ENCODE data around the gene ZNF429.
"Not testable (repeated sequence)": the region's sequence is repeated elsewhere in the genome, so short reads cannot be mapped to it uniquely, and the experiment has no call there.

Gene ZNF429

DNA sequence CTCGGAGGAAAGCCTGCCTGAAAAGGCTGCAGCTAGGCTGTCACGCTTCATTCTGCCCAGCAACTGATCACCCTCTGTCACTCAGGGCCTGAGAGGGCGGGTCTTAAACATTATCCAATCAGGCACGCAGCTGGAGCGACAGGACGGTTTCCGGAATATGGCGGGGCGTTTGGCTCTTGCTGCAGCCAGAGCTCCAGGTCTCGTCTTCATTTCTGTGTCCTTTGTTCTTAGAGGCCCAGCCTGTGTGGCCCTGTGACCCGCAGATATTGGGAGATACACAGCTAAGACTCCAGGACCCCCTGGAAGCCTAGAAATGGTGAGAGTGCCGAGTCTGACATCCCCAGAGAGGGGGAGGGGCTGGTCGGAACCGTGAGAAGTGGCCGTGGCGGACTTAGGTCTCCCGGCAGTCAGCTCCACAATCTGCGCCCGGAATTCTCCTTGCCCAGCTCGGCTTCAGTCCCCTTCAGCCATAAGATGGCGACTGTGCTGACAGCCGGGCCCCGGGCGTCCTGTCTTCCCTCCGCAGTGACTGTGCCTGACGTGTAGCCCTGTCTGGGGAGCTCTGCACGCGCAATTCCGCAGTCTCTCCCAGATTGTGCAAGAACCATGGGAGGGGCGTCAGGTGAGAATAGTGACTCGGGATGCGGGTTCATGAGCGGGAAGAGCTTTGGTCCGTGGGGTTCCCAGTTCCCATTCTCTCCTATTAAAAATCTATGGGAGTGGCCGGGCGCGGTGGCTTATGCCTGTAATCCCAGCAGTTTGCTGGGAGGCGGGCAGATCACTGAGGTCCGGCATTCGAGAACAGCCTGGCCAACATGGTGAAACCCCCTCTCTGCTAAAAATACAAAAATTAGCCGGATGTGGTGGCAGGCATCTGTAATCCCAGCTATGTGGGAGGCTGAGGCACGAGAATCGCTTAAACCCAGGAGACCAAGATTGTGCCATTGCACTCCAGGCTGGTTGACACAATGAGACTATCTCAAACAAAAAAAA, at the start of gene ZNF429:
Gene ZNF429, plus strand, starts transcription at position 144 of the 993 bp plus-strand sequence. Its CDS starts 170 bp downstream, at position 314.
- peak; percentile 89 for DNase-seq

DNA sequence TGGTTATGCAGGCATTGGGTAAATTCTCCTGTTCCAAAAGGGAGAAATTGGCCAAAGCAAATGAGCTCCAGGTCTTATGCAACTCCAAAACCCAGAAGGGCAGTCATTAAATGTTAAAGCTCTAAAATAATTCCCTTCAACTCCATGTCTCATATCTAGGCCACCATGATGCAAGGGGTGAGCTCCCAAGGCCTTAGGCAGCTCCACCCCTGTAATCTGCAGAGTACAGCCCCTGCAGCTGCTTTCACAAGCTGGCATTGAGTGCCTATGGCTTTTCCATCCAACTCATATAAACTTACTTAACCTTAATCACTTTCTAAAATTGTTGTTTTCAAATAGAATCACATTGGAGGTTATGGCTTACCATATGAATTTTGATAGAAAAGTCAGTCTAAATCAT, 44.7 kb upstream of the ZNF429 start:
- DNase-seq, result no peak

DNA sequence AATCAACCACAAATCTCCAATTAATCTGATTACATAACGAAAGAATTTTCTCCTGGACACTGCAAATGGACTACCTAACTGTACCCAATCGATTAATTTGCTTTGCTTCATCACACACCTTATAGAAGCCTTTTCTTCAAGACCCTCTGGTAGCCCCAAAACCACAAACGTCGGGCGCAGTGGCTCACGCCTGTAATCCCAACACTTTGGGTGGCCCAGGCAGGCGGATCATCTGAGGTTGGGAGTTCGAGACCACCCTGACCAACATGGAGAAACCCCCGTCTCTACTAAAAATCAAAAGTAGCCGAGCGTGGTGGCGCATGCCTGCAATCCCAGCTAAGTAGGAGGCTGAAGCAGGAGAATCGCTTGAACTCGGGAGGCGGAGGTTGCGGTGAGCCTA, 42.9 kb upstream of the ZNF429 start:
- DNase-seq, result no peak

DNA sequence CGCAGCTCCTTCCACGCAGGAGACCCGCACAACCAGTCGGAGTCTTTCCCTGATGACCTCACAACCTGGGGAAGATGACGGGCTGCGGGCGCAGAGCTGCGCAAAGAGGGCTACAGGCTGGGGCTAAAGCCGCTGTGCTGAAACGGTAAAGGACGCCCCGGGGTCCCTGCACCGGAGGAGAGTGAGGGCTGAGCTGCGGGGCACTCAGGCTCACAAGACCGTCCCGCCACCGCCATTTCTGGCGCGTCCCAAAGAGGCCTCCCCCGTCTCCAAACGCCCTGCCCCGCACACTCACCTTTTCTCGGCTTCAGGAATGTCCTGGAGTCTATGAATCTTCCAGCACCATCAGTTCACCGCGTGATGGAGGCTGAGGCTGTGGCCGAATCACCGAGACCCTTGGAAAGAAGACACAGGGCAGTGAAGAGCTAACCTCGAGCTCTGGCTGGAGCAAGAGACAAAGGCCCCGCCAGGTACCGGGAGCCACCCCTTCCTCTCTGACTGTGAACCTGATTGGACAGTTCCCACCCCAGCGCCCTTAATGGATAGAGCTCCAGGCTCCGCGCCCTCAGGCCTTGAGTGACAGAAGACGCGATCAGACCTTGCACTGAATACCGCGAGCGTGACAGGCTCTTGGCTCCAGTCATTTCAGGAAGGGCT, 41.8 kb upstream of the ZNF429 start:
- no peak for DNase-seq

DNA sequence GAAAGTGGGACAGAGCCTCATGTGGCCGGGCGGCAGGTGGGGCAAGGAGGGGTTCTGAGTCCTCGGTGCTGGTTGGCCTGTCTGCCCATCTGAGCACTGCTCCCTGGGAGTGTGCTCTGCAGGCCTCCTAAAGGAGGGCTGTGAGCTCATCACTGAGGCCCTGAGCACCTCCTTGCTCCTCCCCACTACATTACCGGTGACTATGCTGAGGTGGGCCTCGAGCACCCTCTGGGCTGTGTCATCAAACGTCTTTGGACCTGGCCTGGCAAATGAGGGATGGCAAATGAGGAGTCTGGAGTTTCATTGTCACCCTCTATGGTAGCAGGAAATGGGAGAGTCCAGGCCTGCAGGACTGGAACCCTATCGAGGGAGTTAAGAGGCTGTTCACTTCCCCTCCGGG, 38.8 kb upstream of the ZNF429 start:
- no peak for DNase-seq

DNA sequence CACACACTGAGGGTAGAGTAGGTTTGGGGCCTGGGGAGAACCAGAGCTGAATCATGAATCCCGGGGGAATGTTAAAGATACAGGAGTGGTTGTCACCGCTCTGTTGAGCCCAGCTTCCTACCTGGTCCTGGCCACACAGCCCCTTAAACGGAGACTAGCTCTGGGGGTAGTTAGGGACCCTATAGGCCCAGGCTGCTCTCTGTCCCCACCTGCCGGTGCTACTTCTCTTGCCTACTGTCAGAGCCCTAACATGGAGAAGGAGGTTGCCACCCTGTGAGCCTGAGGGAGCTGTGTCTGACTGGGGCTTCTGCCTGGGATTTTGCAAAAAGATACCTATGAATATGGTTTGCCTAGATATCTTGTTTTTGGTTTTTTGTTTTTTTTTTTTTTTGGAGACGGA, 36.6 kb upstream of the ZNF429 start:
- DNase-seq, result no peak

DNA sequence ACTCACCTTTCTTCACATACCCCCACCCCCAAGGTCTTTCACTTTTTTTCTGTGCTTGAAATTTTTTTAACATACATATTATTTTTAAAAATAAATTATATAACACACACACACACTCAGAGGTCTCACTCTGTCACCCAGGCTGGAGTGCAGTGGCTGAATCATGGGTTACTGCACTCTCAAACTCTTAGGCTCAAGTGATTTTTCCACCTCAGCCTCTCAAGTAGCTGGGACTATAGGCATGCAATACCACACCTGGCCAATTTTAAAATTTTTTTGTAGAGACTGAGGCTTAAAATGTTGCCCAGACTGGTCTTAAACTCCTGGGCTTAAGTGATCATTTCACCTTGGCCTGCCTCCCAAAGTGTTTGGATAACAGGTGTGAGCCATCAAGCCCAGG, 32.9 kb upstream of the ZNF429 start:
- DNase-seq, result no peak

DNA sequence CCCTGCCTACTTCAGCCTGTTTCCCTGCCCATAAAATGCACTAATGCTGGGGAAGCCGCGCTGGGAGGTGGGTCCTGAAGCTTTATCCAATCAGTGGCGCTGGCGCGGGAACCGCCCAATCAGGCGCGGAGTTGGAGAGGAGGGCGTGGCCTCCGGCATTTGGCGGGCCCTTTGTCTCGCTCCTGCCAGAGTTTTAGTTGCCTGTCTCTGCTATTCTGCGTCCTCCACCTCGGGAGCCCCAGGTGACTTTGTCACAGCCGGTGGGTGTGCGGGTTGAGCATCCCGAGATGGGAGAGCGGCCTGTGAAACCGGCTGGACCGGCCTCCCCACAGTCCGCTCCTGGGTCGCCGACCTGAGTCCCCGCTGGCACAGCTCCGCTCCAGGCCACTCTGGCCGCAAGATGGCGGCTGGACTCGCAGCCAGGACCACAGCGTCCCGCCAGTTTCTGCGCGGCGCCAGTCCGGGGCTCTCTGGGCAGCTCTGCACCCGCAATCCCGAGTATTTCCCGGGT, 30.7 kb upstream of the ZNF429 start:
- peak; percentile 44 for DNase-seq

DNA sequence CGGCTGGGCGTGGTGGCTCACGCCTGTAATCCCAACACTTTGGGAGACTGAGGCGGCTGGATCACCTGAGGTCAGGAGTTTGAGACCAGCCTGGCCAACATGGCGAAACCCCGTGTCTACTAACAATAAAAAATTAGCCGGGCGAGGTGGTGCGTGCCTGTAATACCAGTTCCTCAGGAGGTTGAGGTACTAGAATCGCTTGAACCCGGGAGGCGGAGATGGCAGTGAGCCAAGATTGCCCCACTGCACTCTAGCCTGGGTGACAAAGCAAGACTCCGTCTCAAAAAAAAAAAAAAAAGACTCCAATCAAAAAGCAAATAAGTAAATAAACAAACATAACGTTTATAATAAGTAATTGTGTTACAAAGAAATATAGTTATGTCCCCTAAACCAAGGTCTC, 23.0 kb upstream of the ZNF429 start:
- DNase-seq, result not testable (repeated sequence)

DNA sequence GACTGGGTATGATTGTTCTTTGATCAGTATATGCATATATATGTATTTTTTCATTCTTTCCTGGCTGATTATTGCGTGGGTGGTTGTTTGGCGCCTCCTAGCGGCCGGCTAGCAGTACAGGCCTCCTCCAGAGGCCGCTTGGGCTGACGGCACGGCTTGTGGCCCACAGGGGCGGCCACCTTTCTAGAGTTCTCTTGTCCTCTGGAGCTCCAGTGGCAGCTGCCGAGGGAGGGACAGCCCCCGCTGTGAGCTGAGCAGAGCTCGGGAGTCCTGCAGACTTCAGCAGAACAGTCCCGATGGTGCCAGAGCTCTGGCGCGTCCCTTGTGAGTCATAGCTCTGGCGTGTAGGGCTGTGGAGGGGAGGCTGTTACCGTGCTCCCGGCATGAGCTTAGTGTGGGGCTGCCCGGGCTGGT, 22.5 kb upstream of the ZNF429 start:
- peak; percentile 38 for DNase-seq

DNA sequence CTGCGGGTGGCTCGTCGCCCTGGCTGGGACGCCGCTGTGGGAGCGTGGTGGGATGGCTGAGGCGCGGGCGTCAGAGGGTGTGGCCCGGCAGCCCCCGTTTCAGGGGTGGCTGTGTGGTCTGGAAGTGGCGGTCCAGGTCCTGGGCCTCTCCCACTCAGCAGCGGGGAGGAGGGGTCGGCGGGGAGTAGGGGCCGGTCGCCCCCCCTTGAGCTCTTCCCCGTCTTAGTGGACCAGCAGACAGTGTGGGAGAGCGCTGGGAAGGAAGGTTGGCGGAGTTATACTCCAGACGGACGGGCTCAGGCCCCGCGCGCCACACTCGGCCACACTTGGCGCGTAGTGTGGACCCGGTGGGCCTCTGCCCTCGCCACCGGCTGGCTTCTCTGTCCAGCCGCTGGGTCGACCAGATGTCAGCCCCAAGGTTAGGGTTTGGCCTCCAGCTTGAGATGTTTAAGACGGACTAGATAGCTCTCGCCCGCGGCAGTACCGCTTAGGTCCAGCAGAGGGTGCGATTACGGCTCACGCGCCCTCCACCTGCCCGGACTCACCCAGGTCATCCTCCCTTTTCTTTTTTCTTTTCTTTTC, 21.7 kb upstream of the ZNF429 start:
- peak; percentile 19 for DNase-seq

DNA sequence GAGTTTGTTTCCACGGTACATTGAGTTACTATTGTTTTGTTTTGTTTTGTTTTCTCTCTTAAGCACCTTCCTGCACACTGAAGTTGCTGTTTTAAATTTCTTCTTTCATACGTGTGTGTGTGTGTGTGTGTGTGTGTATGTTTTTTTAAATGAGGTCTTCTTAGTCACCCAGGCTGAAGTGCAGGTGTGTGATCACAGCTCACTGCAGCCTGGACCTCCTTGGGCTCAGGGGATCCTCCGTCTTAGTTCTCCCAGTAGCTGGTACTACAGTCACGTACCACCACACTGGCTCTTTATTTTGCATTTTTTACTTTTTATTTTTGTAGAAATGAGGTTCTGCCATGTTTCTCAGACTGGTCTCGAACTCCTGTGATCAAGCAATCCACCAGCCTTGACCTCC, 20.8 kb upstream of the ZNF429 start:
- DNase-seq, result no peak

DNA sequence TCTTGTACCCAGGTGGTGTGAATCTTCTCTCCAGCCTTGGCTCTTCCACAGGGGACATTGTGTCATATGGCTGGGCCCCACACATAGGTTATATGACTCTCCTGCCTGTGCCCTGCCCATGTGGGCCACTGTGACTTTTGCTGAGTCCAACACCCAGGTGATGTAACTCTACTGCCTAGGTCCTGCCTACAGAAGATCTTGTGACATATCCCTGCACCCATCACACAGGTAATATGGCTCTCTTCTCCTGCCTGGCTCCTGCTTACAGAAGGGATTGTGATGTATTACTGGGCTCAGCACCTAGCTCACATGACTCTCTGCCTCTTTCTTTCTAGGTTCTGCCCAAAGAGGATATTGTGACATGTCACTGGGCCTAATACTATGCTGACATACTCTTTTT, 19.5 kb upstream of the ZNF429 start:
- DNase-seq, result no peak

DNA sequence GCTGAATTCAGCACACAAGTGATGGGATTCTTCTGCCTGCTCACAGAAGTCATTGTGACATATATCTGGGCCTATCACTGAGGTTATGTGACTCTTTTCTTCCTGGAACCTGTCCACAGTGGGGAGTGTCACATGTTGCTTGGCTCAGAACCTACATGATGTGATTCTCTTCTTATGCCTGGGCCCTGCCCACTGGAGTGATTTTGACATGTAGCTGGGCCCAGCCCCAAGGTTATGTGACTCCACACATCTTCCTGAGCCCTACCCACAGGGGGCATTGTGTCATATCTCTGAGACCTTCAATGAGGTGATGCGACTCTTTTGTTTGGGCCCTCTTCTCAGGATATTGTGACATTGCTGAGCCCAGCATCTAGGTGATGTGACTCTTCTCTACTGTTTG, 17.4 kb upstream of the ZNF429 start:
- no peak for DNase-seq

DNA sequence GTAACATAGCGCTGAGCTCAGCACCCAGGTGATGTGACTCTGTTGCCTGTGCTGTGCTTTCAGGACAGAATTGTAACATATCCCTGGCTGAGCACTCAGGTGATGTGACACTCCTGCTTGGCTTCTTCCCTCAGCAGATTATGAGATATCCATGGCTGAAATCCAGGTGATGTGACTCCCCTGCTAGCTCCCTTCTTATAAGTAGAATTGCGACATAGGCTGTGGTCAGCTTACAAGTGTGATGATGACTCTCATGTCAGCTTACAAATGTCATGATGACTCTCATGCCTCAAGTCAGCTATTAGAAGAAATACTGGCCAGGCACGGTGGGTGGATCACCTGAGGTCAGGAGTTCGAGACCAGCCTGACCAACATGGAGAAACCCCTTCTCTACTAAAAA, 14.3 kb upstream of the ZNF429 start:
- no peak for DNase-seq

DNA sequence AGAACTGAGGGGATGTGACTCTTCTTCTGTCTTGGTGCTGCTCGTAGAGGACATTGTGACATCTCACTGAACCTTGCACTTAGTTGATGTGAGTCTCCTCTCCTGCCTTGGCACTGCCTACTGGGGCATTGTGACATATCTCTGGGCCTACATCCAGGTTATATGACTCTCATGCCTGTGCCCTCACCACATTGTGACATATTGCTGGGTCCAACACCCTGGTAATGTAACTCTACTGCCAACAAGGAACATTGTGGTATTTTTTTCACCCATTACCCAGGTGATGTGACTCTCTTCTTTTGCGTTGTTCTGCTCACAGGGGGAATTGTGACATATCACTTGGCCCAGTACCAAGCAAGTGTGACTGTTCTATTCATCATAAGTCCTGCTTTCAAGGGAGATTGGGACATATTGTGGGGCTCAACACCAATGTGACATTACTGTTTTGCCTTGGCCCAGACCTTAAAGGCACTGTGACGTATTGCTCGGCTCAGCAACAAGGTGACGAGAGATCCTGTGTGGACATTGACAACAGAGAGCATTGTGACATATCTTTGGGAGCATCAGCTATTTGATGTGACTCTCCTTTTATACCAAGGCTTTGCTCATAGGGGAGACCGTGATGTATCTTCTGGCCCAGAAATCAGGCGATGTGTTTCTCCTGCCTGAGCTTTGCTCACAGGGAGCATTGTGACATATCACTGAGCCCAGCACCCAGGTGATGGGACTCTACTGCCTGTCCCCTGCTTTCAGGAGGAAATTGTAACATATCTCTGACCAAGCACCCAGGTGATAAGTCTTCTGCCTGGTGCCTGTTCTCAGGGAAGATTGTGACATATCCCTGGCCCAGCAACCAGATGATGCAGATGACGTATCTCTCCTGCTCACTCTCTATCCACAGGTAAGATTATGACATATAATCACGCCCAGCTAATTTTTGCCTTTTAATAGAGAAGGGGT, 12.2 kb upstream of the ZNF429 start:
- DNase-seq, result no peak

DNA sequence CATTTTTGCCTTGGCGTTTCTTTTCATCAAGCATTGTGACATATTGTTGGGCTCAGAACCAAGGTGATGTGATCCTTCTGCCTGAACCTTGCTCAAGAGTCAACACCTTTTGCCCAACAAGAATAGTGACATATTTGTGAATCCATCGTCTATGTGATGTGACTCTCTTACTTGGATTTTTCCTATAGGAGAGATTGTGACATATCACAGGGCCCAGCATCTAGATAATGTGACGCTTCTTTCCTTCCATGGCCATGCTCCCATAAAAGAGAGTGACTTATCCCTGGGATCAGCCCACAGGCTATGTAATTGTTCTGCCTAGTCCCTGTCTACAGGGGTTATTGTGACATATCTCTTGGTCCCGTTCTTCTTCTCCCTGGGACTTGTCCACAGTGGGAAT, 8.5 kb upstream of the ZNF429 start:
- DNase-seq, result no peak

DNA sequence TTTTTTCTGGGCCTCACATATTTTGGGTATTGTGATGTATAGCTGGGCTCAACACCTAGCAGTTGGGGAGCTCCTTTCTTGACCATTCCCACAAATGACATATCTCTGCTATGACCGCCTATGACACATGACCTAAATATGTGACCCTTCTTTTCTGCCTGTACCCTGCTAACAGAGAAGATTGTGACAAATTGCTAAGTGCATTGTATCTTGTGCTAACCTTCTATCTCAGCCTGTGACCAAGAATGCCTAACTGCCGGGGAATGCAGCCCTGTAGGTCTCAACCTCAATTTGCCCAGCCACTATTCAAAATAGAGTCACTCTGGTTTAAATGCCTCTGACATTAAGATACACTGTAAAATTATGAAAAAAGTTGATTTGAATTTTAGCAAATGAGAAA, 6.8 kb upstream of the ZNF429 start:
- DNase-seq, result no peak

DNA sequence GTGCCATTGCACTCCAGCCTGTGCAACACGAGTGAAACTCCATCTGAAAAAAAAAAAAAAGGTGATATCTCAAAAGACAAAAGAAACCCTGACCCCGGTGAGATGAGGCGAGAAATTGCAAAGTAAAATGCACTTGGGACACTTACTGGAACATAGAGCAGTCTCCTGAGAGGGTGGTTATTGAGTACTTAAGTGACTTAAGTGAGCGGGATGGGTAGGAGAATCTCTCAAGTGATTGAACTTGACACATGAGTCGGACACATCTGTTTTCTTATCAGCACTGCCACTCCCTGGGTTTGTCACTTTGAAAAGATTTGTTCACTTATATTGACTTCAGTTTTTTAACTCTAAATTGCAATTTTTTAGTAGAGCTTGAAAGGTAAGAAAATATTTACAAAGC, 2.8 kb downstream of the ZNF429 start:
- no peak for DNase-seq

DNA sequence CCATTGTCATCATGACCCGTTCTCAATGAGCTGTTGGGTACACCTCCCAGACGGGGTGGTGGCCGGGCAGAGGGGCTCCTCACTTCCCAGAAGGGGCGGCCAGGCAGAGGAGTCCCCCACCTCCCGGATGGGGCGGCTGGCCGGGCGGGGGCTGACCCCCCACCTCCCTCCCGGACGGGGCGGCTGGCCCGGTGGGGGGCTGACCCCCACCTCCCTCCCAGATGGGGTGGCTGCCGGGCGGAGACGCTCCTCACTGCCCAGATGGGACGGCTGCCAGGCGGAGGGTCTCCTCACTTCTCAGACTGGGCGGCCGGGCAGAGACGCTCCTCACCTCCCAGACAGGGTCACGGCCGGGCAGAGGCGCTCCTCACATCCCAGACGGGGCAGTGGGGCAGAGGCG, 5.7 kb downstream of the ZNF429 start:
- not testable (repeated sequence) for DNase-seq

DNA sequence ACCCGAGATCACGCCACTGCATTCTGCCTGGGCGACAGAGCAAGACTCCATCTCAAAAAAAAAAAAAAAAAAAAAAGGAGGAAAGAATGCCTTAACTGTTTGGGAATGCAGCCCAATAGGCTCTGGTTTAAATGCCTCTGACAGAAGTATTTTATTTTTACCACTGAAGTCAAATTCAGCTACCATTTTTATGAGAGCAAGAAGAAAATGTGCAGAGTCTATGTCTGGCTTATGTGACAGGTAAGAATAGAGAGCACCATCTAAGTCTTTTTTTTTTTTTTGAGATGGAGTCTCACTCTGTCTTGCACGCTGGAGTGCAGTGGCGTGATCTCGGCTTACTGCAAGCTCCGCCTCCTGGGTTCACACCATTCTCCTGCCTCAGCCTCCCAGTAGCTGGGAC, 7.2 kb downstream of the ZNF429 start:
- not testable (repeated sequence) for DNase-seq

DNA sequence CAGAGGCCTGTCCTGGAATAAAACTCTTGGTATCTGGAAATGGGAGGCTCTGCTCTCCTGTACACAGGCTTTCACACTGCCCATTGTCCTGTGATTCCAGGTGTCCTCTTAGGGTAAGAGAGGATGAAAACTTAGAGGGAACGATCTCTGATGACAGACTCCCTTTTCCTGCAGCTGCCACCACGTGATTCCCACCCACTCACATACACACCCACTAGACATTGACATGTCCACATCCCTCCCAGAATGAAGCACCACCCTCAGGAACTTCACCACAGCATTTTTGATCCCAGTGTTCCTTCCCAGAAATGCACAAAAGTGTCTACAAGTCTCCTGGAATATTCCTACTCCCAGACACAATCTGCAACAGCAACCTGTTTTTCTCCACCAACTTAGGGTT, 8.2 kb downstream of the ZNF429 start:
- DNase-seq, result no peak
